Stimulated activated CD8-positive, alpha-beta memory T cell treated with anti-CD3 and anti-CD28 coated beads, Interleukin-7, amount 100 ng/mL, for 24 hours (primary cell): ENCODE results near the gene KRTAP10-9.
"Not testable (repeated sequence)": the region's sequence is repeated elsewhere in the genome, so short reads cannot be mapped to it uniquely, and the experiment has no call there.

ENCODE experiments used
- DNase-seq: peaks from one replicate; pipeline ENCODE4 v3.0.0-alpha.2; 2020; ENCODE audit warnings: low read depth

The KRTAP10-9 gene, protein sequence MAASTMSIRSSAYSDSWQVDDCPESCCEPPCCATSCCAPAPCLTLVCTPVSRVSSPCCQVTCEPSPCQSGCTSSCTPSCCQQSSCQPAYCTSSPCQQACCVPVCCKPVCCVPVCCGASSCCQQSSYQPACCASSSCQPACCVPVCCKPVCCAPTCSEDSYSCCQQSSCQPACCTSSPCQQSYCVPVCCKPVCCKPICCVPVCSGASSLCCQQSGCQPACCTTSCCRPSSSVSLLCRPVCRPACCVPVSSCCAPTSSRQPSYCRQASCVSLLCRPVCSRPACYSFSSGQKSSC

DNA sequence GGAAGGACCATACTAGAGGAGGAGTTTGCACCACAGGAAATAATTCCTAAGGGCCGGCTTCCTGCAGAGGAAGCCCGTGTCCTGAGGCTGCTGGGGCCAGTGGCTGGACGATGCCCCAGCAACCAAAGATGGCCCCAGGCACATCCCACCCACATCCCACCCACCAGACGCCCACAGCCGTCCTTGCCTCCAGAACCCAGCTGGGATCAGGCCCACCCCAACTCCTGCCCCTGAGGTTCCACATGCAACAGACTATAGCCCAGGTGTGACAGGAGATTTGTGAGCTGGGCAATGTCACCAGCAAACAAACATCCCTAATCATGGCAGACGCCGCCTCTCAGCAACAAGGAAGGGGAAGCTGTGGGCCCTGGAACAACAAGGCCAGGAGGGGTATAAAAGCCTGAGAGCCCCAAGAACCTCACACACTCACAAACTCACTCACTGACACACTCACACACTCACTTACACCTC lies at the start of gene KRTAP10-9:
KRTAP10-9 (plus strand) TSS at position 421 of the 471 bp plus-strand sequence. CDS start 79 bp downstream, outside the sequence.
- no peak for DNase-seq

DNA sequence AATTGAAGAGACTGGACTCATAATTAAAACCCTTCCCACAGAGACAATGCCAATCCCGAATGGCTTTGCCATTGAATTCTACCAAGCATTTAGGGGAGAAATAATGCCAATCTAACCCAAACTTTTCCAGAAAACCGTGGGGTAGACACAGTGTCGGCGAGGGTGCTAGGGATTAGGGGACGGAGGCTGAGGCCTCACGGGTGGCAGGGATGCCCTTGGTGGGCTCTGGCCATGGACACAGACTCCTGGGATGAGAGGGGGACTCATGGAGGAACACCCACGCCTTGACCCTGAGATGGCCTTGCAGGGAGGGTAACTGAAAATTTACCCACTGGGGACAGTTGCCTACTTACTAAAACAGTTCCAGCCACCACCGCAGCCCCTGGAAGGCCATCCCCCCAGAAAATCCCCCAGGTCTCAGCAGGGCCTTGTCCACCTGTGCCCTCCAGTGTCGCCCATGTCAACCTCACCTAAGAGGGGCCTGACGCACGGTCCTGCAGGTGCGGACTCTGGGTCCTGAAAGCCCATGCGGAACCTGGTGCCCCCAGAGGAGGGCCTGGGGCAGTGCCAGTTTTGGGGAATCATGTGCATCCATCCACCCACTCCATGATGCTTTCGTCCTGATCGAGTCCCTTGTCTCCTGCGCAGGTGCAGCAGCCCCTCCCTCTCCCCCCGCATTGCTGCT lies 48.4 kb upstream of the KRTAP10-9 start:
- no peak for DNase-seq

DNA sequence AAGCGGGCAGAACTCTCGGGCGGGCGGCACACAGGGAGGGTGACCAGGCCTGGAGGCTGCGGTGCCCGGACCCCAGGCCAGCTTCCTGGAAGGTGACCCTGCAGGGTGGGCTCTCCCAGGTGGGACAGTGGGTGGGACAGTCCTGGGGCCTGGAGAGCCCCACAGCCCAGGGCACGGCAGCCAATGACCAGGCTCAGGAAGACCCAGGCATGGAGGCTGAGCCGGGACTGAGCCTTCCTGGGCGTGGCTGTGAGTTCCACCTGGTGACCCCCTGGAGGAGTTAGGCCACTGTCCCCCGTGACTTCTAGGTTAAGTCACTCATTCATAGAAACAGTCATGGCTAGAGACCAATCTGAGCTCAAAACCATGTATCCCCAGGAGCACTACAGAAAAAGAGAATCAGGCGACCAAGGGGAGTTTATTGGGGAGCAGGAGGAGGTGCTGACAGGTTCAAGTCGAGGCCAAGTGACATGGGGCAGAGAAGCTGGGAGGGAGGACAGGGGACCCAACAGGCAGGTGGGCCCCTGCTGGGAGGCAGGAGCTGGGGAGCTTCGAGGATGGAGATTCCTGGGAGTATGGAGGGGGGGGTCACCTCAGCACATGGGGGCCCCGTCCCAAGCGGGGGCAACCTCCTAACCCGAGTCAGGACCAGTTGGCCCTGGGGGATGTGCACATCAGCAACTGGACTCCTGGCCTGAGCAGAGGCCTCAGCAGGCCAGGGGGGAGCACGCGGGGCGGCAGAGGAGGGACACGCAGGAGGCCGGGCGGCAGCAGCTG lies 47.6 kb upstream of the KRTAP10-9 start:
- no peak for DNase-seq

DNA sequence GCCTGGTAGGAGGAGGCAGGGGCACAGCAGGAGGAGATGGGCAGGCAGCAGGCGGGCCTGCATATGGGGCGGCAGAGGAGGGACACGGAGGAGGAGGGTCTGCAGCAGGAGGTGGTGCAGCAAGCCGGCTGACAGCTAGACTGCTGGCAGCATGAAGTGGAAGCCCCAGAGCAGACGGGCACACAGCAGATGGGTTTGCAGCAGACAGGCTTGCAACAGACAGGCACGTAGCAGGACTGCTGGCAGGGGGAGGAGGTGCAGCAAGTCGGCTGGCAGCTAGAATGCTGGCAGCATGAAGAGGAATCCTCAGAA lies 47.1 kb upstream of the KRTAP10-9 start:
- no peak for DNase-seq

DNA sequence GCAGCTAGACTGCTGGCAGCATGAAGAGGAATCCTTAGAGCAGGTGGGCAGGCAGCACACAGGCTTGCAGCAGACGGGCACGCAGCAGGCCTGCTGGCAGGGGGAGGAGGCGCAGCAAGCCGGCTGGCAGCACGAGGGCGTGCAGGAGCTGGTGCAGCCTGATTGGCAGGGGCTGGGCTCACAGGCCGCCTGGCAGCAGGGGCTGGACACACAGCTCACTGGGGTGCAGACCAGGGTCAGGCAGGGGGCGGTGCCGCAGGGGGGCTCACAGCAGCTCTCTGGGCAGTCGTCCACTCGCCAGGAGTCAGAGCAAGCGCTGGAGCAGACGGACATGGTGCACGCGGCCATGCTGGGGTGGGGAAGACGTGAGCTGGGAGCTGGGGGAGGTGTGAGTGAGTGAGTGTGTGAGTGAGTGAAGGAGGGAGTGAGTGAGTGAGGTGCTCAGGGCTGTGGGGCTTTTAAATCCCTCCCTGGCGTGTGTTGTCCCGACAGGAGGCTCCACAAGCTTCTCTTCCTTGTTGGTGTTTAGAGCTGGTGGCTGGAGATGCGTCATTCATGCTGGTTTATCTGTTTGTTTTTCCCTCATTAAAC lies 46.6 kb upstream of the KRTAP10-9 start, which contains the start of gene KRTAP10-5:
KRTAP10-5 (minus strand) TSS at position 374 of the 591 bp plus-strand sequence; CDS start at position 348, 26 bp downstream.
- DNase-seq: not testable (repeated sequence)

DNA sequence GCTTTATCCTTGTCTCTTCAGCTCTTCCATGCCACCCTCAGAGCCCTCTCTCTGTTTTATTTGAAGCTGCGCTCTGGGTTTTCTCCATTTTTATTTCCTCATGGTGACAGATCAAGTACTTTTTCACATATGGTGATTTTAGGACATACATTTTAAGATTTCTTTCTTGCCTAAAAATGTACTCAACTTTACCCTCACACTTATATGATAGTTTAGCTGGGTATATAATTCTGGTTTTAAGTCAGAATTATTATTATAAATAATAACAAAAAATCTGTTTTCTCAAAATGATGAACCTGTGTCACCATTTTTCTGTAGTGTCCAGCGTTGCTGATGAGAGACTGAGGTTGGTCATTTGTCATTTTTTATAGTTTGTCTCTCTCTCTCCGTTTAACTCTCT lies 45.7 kb upstream of the KRTAP10-9 start:
- no peak for DNase-seq

DNA sequence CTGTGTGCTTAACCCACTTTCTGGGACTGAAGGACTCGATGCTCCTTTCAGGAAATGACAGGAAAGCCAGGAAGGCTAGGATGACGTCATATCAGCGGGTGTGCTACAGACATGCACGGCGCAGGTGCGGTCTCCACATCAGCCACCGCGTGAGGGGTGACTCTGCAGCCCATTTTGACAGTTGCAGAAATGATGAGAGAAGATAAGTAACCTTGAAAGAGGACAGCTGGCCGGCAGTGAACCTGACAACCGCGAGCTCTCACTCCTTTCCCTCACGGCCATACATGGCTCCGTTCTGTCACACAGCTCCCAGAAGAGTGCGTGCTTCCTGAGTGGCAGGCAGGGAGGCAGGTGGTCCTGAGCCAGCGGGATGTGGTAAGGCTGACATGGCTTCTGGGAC lies 44.8 kb upstream of the KRTAP10-9 start:
- no peak for DNase-seq

DNA sequence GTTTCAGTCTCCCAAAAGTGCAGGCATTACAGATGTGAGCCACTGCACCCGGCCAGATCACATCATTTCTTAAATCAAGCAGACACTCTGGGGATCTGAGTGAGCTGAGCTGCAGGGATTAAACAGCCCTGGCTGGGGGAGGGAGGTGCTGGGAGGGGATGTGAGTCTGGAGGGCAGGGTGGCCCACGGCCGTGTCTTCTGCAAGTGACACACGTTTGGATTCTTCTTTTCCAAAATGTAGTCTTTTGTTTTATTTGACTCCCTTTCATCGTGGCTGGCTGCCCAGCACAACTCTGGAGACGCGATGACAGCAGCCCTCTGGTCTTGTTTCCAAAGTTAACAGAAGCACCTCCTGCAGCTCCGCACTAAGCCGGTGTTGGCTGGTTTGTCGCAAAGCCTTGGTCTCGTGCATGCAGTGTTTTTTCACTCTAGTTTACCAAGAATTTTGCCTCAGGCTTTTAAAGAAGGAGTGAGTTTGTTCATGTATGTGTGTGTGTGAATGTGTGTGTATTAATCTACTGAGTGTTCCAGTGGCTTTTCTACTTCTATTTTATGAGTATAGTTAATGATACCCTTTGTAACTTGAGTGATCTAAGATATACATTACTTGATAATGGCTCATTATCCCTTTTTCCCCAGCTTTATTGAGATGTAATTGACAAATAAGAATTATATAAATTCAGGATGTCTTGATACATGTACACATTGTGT lies 43.6 kb upstream of the KRTAP10-9 start:
- no peak for DNase-seq

DNA sequence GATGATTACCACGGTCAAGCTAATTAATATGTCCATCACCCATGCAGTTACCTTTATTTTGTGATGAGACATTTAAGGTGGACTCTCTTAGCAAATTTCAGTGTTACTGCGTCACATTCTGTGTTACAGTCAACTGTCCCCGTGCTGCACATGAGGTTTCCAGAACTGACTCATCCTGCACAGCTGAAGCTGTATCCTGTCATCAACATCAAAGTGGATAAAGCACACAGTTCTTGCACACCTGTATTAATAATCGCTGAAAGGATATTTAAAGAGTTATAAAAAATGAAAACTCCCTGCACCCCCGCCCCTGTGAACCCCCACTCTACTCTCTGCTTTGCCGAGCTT lies 43.1 kb upstream of the KRTAP10-9 start:
- DNase-seq: no peak

DNA sequence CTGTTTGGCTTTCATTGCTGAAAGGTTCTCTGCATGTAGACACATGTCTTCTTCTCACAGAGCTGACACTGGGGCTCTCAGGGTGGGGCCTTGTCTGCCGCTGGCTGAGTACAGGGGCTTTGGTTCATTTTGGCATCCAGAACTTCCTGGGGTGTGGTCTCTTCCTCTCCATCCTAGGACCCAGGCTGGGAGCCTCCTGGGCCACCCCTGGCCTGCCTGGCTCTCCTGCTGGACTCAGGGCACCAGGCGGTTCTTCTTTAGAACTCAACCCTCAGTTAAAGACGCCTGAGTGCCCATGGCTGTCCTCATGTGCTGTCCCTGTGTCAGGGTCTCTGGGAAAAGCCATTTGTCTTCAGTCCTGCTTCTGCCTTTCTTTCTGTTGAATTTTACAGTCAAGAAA lies 41.0 kb upstream of the KRTAP10-9 start:
- no peak for DNase-seq

DNA sequence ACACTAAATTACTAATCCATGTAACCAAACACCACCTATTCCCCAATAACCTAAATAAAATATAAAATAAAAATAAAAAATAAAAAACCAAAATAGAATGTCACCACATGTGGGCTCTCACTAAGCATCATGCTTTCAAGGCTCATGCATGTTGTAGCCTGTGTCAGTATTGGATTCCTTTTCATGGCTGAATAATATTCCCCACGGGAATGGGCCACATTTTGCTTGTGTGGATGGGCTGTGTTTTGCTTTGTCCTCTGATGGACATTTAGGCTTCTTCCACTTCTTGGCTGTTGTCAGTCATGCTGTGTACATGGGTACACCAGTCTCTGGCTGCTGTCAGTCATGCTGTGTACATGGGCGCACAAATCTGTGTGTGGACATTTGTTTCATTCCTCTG lies 37.8 kb upstream of the KRTAP10-9 start:
- DNase-seq: no peak

DNA sequence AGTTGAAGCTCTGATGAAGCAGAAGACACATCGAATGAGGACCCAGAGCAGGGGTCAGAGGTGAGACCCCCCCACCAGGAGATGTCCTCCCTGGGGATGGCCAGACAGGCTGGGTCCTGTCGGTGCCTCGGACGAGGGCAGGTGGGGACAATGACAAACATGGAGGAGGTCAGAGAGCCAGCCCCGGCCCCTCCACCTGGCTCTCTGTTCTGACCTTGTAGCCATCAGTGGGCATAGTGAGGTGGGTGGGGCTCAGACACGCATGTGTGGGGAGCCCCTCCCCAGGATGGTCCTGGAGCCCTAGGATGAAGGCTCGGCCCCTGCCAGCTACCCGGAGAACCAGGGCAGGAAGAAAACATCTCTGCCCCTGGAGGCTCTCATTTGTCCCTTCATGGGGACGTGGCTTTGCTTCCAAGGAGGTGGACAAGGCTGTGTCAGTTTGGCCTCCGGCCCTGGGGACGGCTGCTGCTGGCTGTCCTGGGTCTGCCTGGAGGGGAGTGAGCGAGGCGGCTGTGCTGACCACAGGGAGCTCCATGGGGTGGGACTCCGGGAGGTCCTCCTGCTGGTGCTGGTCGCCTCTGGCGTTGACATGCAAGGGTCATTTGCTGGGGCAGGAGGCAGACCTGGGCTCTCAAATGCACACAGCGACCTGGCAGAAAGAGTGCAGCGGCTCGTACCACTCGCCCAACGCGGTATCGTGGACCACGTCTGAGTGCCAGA lies 37.1 kb upstream of the KRTAP10-9 start:
- no peak for DNase-seq

DNA sequence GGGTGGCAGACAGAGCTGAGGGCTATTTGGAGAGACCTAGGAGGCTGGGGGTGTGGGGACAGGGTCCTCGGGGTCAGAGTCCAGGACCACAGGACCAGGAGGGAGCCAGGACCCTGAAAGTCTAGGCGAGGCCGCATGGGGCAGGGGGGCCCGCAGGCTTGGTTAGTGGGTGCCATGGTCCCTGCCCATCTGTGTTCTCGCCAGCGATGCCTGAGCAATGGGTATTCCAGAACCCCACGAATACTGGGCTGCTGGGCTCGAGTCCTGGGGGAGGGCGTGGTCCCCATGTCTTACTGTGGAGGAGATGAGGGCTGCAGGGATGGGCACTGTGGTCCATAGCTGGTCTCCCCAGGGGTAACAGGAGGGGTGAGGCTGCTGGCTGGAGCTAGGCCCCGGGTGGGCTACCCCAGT lies 36.6 kb upstream of the KRTAP10-9 start:
- DNase-seq: no peak

DNA sequence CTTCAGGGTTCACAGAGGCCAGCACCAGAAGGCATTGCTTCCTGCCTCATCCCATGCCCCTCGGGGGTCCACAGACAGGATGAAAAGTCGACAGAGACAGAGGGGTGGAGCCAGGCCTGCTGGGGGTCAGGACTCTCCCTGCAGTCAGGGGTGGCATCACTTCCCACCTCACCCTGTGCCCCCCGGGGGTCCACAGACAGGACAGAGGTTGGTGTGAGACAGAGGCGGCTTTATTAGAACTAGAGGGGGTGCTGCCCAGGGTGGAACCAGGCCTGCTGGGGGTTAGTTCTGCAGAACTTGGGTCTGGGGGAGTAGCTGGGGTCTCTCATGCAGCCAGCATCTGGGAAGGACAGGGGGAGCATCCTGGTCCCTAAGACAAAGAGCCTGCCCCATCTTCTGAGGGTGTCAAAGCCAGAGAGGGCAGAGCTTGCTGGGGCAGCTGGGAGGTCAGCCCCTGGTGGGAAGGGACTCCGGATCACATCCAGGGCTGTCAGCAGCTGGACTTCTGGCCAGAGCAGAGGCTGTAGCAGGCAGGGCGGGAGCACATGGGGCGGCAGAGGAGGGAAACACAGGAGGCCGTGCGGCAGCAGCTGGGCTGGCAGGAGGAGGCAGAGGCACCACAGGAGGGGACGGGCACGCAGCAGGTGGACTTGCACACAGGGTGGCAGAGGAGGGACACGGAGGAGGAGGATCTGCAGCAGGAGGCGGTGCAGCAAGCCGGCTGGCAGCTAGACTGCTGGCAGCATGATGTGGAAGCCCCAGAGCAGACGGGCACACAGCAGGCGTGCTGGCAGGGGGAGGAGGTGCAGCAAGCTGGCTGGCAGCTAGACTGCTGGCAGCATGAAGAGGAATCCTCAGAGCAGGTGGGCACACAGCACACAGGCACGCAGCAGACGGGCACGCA lies 35.7 kb upstream of the KRTAP10-9 start:
- not testable (repeated sequence) for DNase-seq

DNA sequence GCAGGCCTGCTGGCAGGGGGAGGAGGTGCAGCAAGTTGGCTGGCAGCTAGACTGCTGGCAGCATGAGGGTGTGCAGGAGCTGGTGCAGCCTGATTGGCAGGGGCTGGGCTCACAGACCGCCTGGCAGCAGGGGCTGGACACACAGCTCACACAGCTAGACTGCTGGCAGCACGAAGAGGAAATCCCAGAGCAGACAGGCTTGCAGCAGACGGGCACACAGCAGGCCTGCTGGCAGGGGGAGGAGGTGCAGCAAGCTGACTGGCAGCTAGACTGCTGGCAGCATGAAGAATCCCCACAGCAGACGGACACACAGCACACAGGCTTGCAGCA lies 35.1 kb upstream of the KRTAP10-9 start:
- DNase-seq: not testable (repeated sequence)

DNA sequence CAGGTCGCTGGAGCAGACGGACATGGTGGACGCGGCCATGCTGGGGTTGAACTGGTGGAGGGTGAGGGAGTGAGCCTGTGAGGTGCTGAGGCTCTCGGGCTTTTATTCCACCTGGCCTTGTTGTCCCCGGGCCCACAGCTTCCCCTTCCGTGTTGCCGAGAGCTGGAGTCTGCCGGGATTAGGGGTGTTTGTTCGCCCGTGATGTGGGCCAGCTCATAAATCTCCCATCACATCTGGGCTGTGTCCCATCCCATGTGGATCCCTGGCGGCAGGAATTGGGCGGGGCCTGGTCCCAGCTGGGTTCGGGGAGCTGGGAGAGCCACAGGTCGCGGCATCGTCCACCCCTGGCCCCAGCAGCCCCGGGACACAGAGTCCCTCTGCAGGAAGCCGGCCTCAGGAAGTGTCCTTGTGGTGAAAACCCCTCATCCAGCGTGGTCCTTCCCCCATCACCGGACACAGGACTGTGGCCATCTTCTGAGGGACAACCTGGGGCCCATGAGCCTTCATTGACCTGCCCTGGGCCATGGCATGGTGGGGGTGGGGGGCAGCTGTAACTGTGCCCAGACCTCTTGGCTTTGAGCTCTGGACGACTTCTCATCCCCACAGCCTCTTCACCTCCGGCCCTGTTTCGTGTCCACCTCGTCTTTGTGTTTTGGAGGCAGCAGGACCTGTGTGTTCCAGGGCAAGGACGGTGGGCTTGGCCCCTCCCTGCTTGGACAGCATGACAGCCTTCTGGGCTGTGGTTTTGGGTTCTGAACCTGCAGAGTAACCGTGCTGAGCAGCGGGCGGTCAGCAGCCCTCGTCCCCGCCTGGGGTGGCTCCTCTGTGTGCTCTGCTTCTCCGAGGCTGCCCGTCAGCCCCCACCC lies 34.2 kb upstream of the KRTAP10-9 start, which contains the start of gene KRTAP10-6:
KRTAP10-6 (minus strand) TSS at position 60 of the 866 bp plus-strand sequence; CDS start at position 39, 21 bp downstream.
- DNase-seq: no peak

DNA sequence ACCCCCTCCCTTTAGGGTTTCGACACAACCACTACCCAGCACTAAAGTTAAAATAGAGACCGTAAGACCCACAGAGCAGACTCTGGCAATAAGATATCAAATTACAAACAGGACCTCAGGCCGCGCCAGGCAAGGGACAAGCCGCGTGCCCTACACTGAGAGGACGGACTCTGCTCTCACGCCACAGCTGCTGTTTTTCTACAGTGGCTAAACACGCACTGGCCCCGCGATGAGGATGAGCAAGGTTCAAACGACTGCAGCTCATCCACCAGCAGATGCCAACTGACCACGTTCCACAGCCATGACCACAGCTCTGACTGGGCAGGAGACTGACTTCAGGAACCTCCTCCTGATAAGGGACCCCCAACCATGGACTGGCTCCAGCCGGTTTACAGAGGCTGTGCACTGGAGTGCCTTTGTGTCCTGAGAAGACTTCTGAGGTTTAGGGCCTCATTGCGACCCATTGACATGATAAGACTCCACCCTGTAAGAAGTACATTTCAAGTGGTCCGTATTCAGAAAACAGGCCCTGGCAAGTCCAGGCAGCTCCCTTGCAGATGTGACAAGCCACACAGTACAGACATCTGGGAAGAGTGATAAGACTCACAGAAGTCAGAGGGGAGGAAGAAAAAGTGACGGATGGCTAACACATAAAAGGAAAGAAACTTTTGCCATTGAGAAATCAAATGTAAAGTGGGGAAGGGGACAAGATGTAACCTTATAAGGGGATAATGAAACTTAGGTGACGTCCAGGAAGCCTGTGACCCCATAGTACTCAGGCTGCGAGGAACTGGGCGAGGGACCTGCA lies 33.1 kb upstream of the KRTAP10-9 start:
- DNase-seq: no peak

DNA sequence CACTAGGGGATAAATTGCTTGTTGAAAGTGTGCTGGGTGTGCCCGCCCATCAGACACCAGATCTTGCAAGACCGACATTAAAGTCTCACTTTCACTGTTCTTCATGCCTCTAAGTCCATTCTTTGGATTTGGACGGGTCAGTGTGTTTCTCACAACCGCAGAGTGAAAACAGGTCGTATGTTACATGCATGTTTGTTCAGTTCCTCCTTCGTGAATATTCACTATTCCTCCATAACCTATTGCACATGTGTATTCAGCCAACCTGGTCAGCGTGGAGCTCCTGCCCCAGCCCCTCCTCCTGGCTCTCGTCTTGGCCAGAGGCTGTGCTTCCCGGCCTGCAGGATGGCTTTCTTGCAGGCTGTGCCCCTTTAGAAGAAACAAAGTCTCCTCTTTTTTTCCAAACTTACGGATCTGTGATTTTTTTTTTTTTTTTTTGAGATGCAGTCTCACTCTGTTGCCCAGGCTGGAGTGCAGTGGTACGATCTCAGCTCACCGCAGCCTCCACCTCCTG lies 32.4 kb upstream of the KRTAP10-9 start:
- no peak for DNase-seq
